GM23338 (cell line): ENCODE results near the gene IGFBP7.

Experiments used
- CREB1 ChIP-seq: fragments of 250-450 bp; sonication (Bioruptor Pico); IDR thresholded peaks from 2 replicates; pipeline ENCODE4 v1.5.0; 2020; ENCODE audit warnings: low read depth, mild to moderate bottlenecking, moderate library complexity
- EZH2 ChIP-seq: fragments of 200-600 bp; sonication (generic); IDR thresholded peaks from one replicate; pipeline ENCODE4 v1.8.0; 2017; ENCODE audit warnings: antibody characterized with exemption, mild to moderate bottlenecking, low read depth; ENCODE audit not compliant: unreplicated experiment
- EZH2phosphoT487 ChIP-seq: fragments of 200-600 bp; sonication (generic); IDR thresholded peaks from one replicate; pipeline ENCODE4 v1.8.1; 2018; ENCODE audit warnings: antibody characterized with exemption; ENCODE audit not compliant: unreplicated experiment
- JUNB ChIP-seq: IDR thresholded peaks from one replicate; pipeline ENCODE4 v1.6.1; 2016; ENCODE audit warnings: antibody characterized with exemption; ENCODE audit not compliant: unreplicated experiment
- NANOG ChIP-seq: IDR thresholded peaks from 2 replicates; pipeline ENCODE4 v1.6.1; 2016; ENCODE audit warnings: antibody characterized with exemption, borderline replicate concordance
- POLR2AphosphoS5 ChIP-seq: IDR thresholded peaks from 2 replicates; pipeline ENCODE4 v1.6.1; 2016; ENCODE audit warnings: antibody characterized with exemption, low read depth
- TF ChIP-seq, protein P1 (sequence below), 2 experiments: fragments of 200-600 bp in 1 of 2; sonication (generic) in 1 of 2; conservative IDR thresholded peaks; 2 replicates each; pipeline versions ENCODE4 v1.5.1 to v1.6.1; 2016 to 2017; ENCODE audit warnings: antibody characterized with exemption in 2 of 2, low read depth in 2 of 2, mild to moderate bottlenecking in 2 of 2, moderate library complexity in 1 of 2
- TF ChIP-seq, protein P2 (sequence below): IDR thresholded peaks from one replicate; pipeline ENCODE4 v1.6.1; 2018; ENCODE audit warnings: antibody characterized with exemption; ENCODE audit not compliant: unreplicated experiment

DNA sequence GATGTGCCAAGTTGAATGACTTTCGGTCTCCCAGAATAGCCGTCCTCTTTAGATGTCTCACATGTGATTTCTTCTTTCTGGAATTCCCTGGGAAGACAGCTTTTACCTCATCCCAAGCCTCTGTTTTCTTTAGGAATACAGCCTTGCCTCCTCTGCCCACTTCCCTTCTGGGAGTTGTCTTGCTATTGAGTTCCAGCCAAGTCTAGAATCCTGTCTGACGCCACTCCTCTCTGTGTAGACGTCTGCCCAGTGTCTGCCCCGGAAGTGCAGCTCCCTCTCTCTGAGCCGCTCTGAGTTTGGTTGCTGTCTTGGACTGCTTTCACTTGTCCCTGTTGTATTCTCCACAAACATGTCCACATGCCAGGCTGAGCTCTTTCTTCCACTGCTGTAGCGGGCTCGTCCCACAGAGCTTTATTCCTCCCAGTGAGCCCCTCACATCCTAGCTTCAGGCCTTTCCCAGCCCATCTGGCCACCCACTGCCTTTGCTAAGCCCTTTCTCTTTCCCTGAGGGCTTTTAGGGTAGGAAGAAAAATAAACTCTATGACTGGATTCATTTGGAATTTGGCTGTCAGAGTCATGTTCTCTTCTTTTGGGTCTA, 9.0 kb upstream of the IGFBP7 start:
- TF ChIP-seq, protein P1, sequence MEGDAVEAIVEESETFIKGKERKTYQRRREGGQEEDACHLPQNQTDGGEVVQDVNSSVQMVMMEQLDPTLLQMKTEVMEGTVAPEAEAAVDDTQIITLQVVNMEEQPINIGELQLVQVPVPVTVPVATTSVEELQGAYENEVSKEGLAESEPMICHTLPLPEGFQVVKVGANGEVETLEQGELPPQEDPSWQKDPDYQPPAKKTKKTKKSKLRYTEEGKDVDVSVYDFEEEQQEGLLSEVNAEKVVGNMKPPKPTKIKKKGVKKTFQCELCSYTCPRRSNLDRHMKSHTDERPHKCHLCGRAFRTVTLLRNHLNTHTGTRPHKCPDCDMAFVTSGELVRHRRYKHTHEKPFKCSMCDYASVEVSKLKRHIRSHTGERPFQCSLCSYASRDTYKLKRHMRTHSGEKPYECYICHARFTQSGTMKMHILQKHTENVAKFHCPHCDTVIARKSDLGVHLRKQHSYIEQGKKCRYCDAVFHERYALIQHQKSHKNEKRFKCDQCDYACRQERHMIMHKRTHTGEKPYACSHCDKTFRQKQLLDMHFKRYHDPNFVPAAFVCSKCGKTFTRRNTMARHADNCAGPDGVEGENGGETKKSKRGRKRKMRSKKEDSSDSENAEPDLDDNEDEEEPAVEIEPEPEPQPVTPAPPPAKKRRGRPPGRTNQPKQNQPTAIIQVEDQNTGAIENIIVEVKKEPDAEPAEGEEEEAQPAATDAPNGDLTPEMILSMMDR (conservative IDR thresholded peaks at IDR 0.05; ENCODE audit: low read depth in 2 of 2), result no peak
- TF ChIP-seq EZH2 (no peak), POLR2AphosphoS5 (no peak), EZH2phosphoT487 (no peak), CREB1 (CRISPR knock-in tag) (no peak), JUNB (no peak), NANOG (no peak)
- TF ChIP-seq, protein P2, sequence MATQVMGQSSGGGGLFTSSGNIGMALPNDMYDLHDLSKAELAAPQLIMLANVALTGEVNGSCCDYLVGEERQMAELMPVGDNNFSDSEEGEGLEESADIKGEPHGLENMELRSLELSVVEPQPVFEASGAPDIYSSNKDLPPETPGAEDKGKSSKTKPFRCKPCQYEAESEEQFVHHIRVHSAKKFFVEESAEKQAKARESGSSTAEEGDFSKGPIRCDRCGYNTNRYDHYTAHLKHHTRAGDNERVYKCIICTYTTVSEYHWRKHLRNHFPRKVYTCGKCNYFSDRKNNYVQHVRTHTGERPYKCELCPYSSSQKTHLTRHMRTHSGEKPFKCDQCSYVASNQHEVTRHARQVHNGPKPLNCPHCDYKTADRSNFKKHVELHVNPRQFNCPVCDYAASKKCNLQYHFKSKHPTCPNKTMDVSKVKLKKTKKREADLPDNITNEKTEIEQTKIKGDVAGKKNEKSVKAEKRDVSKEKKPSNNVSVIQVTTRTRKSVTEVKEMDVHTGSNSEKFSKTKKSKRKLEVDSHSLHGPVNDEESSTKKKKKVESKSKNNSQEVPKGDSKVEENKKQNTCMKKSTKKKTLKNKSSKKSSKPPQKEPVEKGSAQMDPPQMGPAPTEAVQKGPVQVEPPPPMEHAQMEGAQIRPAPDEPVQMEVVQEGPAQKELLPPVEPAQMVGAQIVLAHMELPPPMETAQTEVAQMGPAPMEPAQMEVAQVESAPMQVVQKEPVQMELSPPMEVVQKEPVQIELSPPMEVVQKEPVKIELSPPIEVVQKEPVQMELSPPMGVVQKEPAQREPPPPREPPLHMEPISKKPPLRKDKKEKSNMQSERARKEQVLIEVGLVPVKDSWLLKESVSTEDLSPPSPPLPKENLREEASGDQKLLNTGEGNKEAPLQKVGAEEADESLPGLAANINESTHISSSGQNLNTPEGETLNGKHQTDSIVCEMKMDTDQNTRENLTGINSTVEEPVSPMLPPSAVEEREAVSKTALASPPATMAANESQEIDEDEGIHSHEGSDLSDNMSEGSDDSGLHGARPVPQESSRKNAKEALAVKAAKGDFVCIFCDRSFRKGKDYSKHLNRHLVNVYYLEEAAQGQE, result no peak
